Astrocyte of the spinal cord (primary cell): ENCODE data around the gene RAB27A.
A peak's percentile ranks its signal among the peaks of the same experiment; 100 is the strongest.

Source experiments
- DNase-seq: peaks from one replicate; pipeline ENCODE4 v3.0.0; 2011; ENCODE audit warnings: low read depth, low spot score
- H3K4me3 ChIP-seq: 2 replicates; pipeline ENCODE4 v1.5.1; 2011; ENCODE audit warnings: low read depth, mild to moderate bottlenecking, low read length, moderate library complexity
- in situ Hi-C: cut with HindIII; loops from 2 replicates; pipeline ENCODE4 v1.10.0; 2017; ENCODE audit warnings: low sequenced_read_pairs
- TF ChIP-seq, protein P1 (sequence below): IDR thresholded peaks from 2 replicates; pipeline ENCODE4 v1.5.1; 2012; ENCODE audit warnings: low read depth, mild to moderate bottlenecking, low read length, inconsistent platforms

The RAB27A gene

GRCh38 chr15:55289746-55290527 is at the start of gene RAB27A:
RAB27A (minus strand) TSS chr15:55289813; CDS start chr15:55234934, 54,879 bp downstream.
- in situ Hi-C loops: no loop called here
- DNase-seq: peak; percentile 84
- TF ChIP-seq, protein P1, sequence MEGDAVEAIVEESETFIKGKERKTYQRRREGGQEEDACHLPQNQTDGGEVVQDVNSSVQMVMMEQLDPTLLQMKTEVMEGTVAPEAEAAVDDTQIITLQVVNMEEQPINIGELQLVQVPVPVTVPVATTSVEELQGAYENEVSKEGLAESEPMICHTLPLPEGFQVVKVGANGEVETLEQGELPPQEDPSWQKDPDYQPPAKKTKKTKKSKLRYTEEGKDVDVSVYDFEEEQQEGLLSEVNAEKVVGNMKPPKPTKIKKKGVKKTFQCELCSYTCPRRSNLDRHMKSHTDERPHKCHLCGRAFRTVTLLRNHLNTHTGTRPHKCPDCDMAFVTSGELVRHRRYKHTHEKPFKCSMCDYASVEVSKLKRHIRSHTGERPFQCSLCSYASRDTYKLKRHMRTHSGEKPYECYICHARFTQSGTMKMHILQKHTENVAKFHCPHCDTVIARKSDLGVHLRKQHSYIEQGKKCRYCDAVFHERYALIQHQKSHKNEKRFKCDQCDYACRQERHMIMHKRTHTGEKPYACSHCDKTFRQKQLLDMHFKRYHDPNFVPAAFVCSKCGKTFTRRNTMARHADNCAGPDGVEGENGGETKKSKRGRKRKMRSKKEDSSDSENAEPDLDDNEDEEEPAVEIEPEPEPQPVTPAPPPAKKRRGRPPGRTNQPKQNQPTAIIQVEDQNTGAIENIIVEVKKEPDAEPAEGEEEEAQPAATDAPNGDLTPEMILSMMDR: no peak
- H3K4me3 ChIP-seq: peak within 1 kb of the TSS; percentile 82

- TF ChIP-seq, protein P1: no peak
- no peak overlapping the region for H3K4me3 ChIP-seq
- no peak for DNase-seq
- in situ Hi-C loops: no loop called here
Observed at GRCh38 chr15:55337160-55337559, 47.5 kb upstream of the RAB27A start.

GRCh38 chr15:55334997-55335396 is 45.4 kb upstream of the RAB27A start:
- no peak for DNase-seq
- no peak overlapping the region for H3K4me3 ChIP-seq
- TF ChIP-seq, protein P1: no peak
- in situ Hi-C loops: no loop called here

- in situ Hi-C loops: no loop called here
- no peak overlapping the region for H3K4me3 ChIP-seq
- no peak for DNase-seq
- TF ChIP-seq, protein P1: no peak
Observed at GRCh38 chr15:55334371-55334770, 44.8 kb upstream of the RAB27A start.

GRCh38 chr15:55327387-55327786 is 37.8 kb upstream of the RAB27A start:
- TF ChIP-seq, protein P1: no peak
- H3K4me3 ChIP-seq: no peak overlapping the region
- no peak for DNase-seq
- in situ Hi-C loops: no loop called here

DNA sequence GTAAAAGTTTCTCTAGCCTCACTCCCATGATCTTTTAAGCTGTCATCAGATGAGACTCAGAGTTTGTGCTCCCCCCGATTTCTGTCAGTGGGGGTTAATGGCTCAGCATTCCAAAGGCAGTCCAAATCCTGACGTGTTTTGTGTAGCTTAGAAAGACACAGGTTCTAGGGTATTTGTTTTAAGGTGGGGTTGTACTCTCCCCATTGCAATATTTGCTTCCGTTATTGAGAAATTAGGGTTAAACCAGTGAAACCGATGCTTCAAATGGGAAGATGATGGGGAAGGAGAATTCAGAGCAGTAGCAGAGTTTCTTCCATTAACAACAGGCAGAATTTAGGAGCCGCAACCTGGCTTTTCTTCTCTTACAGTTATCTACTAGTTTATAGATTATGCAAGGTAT is 32.9 kb upstream of the RAB27A start:
- TF ChIP-seq, protein P1: no peak
- in situ Hi-C loops: no loop called here
- DNase-seq: no peak
- H3K4me3 ChIP-seq: no peak overlapping the region
